Activated CD8-positive, alpha-beta memory T cell treated with anti-CD3 and anti-CD28 coated beads, Interleukin-2, amount 10 ng/mL, durations not matched to agents 7 days and 5 days (primary cell): ENCODE results near the gene RUVBL2. TPM values are rescaled to one million over a fixed set of nuclear protein-coding genes. Genes with fewer than 3 reads are reported as not detected.

Experiments
- ATAC-seq: fragments of 150-1000 bp; cut with Tn5 transposase; one replicate; pipeline ENCODE4 v1.10.0; 2021; ENCODE audit warnings: moderate library complexity
- CTCF ChIA-PET: fragments of 350-600 bp; sonication (Branson Sonifier 250); formaldehyde crosslinking; loops from one replicate; lab custom pipeline; 2021; ENCODE audit warnings: antibody characterized with exemption; lab: Charles Lee
- DNase-seq: peaks from one replicate; pipeline ENCODE4 v3.0.0-alpha.2; 2020
- H3K27ac Mint-ChIP-seq: one replicate; pipeline ENCODE4 v1.8.0; 2021; ENCODE audit warnings: mild to moderate bottlenecking, mixed read lengths
- H3K27me3 Mint-ChIP-seq: one replicate; pipeline ENCODE4 v1.8.0; 2021; ENCODE audit warnings: mixed read lengths
- H3K36me3 Mint-ChIP-seq: one replicate; pipeline ENCODE4 v1.8.0; 2021; ENCODE audit warnings: mild to moderate bottlenecking, mixed read lengths
- H3K4me1 Mint-ChIP-seq: one replicate; pipeline ENCODE4 v1.8.0; 2021; ENCODE audit warnings: mixed read lengths
- H3K4me3 Mint-ChIP-seq: one replicate; pipeline ENCODE4 v1.8.0; 2021; ENCODE audit warnings: mild to moderate bottlenecking, moderate library complexity, mixed read lengths
- H3K9me3 Mint-ChIP-seq: one replicate; pipeline ENCODE4 v1.8.0; 2022; ENCODE audit warnings: low read depth, mixed read lengths
- total RNA-seq, 2 experiments: library from RNA; stranded (reverse); gene quantifications; one replicate each; pipeline ENCODE4 v1.2.3, GENCODE V29; 2021

The RUVBL2 gene
- total RNA-seq, 2 experiments from 2014 or later = 124 to 125 TPM

GRCh38 chr19:48958006-48958405 lies 35.7 kb upstream of the RUVBL2 start:
- Mint-ChIP-seq H3K36me3 (peaks cover 45% of the 10 kb centered on the region), H3K27me3 (no peaks in the 10 kb centered on the region), H3K9me3 (no peaks in the 10 kb centered on the region), H3K27ac (no peak overlapping the region), H3K4me1 (peaks cover 69% of the 10 kb centered on the region), H3K4me3 (no peak overlapping the region)
- no peak for ATAC-seq
- DNase-seq = no peak
- CTCF ChIA-PET = interaction anchor here (1.2 to 1.4 kb wide), 2 partner anchors 12 to 170 kb away, joined by 3 read pairs; no protein-coding TSS in a partner anchor

- ATAC-seq (no peak), DNase-seq (peak; percentile 73)
- Mint-ChIP-seq H3K36me3 (peaks cover 43% of the 10 kb centered on the region), H3K4me3 (no peak overlapping the region), H3K27me3 (no peaks in the 10 kb centered on the region), H3K27ac (peak overlapping the region; percentile 69), H3K4me1 (peaks cover 77% of the 10 kb centered on the region), H3K9me3 (no peaks in the 10 kb centered on the region)
- CTCF ChIA-PET = interaction anchor here (1.2 to 1.7 kb wide), 4 partner anchors 11 to 117 kb away, joined by 3 to 7 read pairs (median 4); partner anchors contain the start of genes GYS1 and RUVBL2
These were observed 34.1 kb upstream of the RUVBL2 start for GRCh38 chr19:48959341-48960239.

- Mint-ChIP-seq H3K27ac (peak overlapping the region; percentile 79), H3K4me3 (no peak overlapping the region), H3K27me3 (no peaks in the 10 kb centered on the region), H3K4me1 (peaks cover 76% of the 10 kb centered on the region), H3K36me3 (peaks cover 39% of the 10 kb centered on the region), H3K9me3 (no peaks in the 10 kb centered on the region)
- DNase-seq = peak; percentile 50
- CTCF ChIA-PET = interaction anchor here (1.3 to 1.7 kb wide), 3 partner anchors 32 to 166 kb away, joined by 4 to 5 read pairs (median 5); partner anchors contain the start of genes GYS1 and RUVBL2
- no peak for ATAC-seq
These were observed 32.5 kb upstream of the RUVBL2 start for GRCh38 chr19:48961051-48961649.

GRCh38 chr19:48961673-48962028 lies 32.0 kb upstream of the RUVBL2 start:
- Mint-ChIP-seq H3K4me3 (peak overlapping the region; percentile 99), H3K27me3 (no peaks in the 10 kb centered on the region), H3K9me3 (no peaks in the 10 kb centered on the region), H3K27ac (peak overlapping the region; percentile 97), H3K36me3 (peaks cover 41% of the 10 kb centered on the region), H3K4me1 (peaks cover 78% of the 10 kb centered on the region)
- CTCF ChIA-PET = interaction anchor here (1.2 to 1.5 kb wide), 3 partner anchors 9 to 166 kb away, joined by 5 to 11 read pairs (median 5); partner anchors contain the start of genes GYS1 and RUVBL2
- DNase-seq (no peak), ATAC-seq (no peak)

- H3K36me3 Mint-ChIP-seq = peaks cover 42% of the 10 kb centered on the region
These were observed 31.4 kb upstream of the RUVBL2 start for GRCh38 chr19:48962029-48962848.

GRCh38 chr19:48962849-48963165 lies 30.9 kb upstream of the RUVBL2 start:
- peak overlapping the region; percentile 99 for H3K4me3 Mint-ChIP-seq
- DNase-seq (no peak), ATAC-seq (no peak)
- peak overlapping the region; percentile 97 for H3K27ac Mint-ChIP-seq
- peaks cover 39% of the 10 kb centered on the region for H3K36me3 Mint-ChIP-seq
- CTCF ChIA-PET = interaction anchor here (1.0 to 1.5 kb wide), 4 partner anchors 8 to 168 kb away, joined by 3 to 11 read pairs (median 5); partner anchors contain the start of genes GYS1 and RUVBL2
- no peaks in the 10 kb centered on the region for H3K9me3 Mint-ChIP-seq
- H3K4me1 Mint-ChIP-seq = peaks cover 76% of the 10 kb centered on the region
- H3K27me3 Mint-ChIP-seq = no peaks in the 10 kb centered on the region

More at GRCh38 chr19:48962029-48962848, 31.4 kb upstream of the RUVBL2 start:
- ATAC-seq = peak; percentile 35
- Mint-ChIP-seq H3K4me1 (peaks cover 78% of the 10 kb centered on the region), H3K4me3 (peak overlapping the region; percentile 99), H3K27ac (peak overlapping the region; percentile 97), H3K27me3 (no peaks in the 10 kb centered on the region), H3K9me3 (no peaks in the 10 kb centered on the region)
- peak; percentile 85 for DNase-seq
- CTCF ChIA-PET = interaction anchor here (1.0 to 1.5 kb wide), 4 partner anchors 8 to 167 kb away, joined by 3 to 11 read pairs (median 5); partner anchors contain the start of genes GYS1 and RUVBL2

GRCh38 chr19:48963371-48964204 lies 30.1 kb upstream of the RUVBL2 start:
- Mint-ChIP-seq H3K4me1 (peaks cover 73% of the 10 kb centered on the region), H3K4me3 (peak overlapping the region; percentile 99), H3K27me3 (no peaks in the 10 kb centered on the region), H3K36me3 (peaks cover 37% of the 10 kb centered on the region), H3K27ac (peak overlapping the region; percentile 97), H3K9me3 (no peaks in the 10 kb centered on the region)
- CTCF ChIA-PET = interaction anchor here (0.6 to 1.5 kb wide), 5 partner anchors 30 to 120 kb away, joined by 3 to 5 read pairs (median 4); partner anchors contain the start of genes GYS1, NUCB1 and RUVBL2
- ATAC-seq (peak; percentile 25), DNase-seq (peak; percentile 90)

GRCh38 chr19:48964205-48965039 lies 29.3 kb upstream of the RUVBL2 start:
- H3K4me3 Mint-ChIP-seq = peak overlapping the region; percentile 99
- H3K27me3 Mint-ChIP-seq = no peaks in the 10 kb centered on the region

GRCh38 chr19:48965040-48965805 lies 28.5 kb upstream of the RUVBL2 start, which contains the start of gene FTL:
Gene FTL (plus strand): TSS chr19:48965309. CDS start chr19:48965508, 199 bp downstream.
- Mint-ChIP-seq H3K4me3 (peak within 1 kb of the TSS; percentile 99), H3K4me1 (peaks cover 67% of the 10 kb centered on the region), H3K9me3 (no peaks in the 10 kb centered on the region), H3K27ac (peak within 1 kb of the TSS; percentile 97), H3K36me3 (peaks cover 41% of the 10 kb centered on the region), H3K27me3 (no peaks in the 10 kb centered on the region)
- DNase-seq = peak; percentile 96
- ATAC-seq = peak; percentile 70
- CTCF ChIA-PET = interaction anchor here (1.2 to 3.6 kb wide), 4 partner anchors 18 to 122 kb away, joined by 3 to 20 read pairs (median 12); partner anchors contain the start of genes GYS1 and RUVBL2

More at GRCh38 chr19:48964205-48965039, 29.3 kb upstream of the RUVBL2 start:
- CTCF ChIA-PET = interaction anchor here (1.0 to 1.5 kb wide), 4 partner anchors 29 to 121 kb away, joined by 3 to 5 read pairs (median 4); partner anchors contain the start of genes GYS1, NUCB1 and RUVBL2
- Mint-ChIP-seq H3K4me1 (peaks cover 67% of the 10 kb centered on the region), H3K36me3 (peaks cover 37% of the 10 kb centered on the region), H3K9me3 (no peaks in the 10 kb centered on the region), H3K27ac (peak overlapping the region; percentile 97)
- ATAC-seq (no peak), DNase-seq (peak; percentile 47)

- Mint-ChIP-seq H3K27me3 (no peaks in the 10 kb centered on the region), H3K9me3 (no peaks in the 10 kb centered on the region), H3K4me1 (peaks cover 67% of the 10 kb centered on the region), H3K36me3 (peaks cover 41% of the 10 kb centered on the region), H3K27ac (peak overlapping the region; percentile 97), H3K4me3 (peak overlapping the region; percentile 99)
- DNase-seq (peak; percentile 95), ATAC-seq (peak; percentile 34)
- CTCF ChIA-PET = interaction anchor here (1.0 to 3.6 kb wide), 6 partner anchors 11 to 130 kb away, joined by 3 to 20 read pairs (median 6); partner anchors contain the start of genes GYS1, HSD17B14 and RUVBL2
These were observed 27.7 kb upstream of the RUVBL2 start for GRCh38 chr19:48965806-48966540.
